GM19452 (cell line): ENCODE measurements around the gene C12orf75.
"Not testable (repeated sequence)": the region's sequence is repeated elsewhere in the genome, so short reads cannot be mapped to it uniquely, and the experiment has no call there.

ENCODE experiments used
- ATAC-seq: cut with Tn5 transposase; IDR thresholded peaks from one replicate; pipeline ENCODE4 v1.9.1; 2021; ENCODE audit not compliant: unreplicated experiment

Gene C12orf75

GRCh38 chr12:105368047-105368646, 37.7 kb downstream of the C12orf75 start:
- no peak for ATAC-seq

DNA sequence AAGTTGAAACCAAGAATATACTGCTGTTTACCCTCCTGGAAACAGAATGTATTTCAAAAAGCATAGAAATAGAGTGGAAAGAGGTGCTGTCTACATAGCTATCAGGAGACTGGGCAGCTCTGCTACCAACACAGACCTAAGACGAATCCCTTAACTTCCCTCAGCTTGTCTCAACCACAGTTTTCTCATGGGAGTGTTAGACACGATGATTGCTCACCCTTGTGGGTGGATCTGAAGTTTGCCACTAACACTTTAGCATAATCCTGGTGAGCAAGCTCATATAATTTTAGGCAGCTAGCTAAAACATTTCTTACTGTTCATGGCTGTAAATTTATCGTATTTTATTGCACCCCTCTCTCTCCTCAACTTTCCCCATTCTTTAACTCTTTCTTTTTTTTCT, 38.5 kb downstream of the C12orf75 start:
- no peak for ATAC-seq

DNA sequence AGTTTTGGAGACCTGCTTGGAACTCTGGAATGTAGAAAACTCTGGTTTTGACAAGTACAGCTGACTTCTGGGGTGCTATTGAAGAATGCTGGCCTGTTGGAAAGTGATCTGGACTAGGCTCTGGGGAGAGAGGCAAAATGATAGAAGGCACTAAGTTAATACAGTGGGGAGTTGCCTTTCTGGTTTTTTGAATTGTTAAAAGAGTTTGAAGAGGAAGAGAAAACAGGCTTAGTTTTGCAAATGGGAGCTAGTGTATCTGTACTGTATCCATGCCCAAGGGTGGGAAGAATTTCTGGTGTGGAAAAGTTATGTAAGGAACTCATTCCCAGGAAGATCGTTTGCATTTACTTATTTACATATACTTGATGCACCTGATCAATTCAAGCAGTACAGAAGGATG, 43.8 kb downstream of the C12orf75 start:
- no peak for ATAC-seq

GRCh38 chr12:105377077-105377476, 46.6 kb downstream of the C12orf75 start:
- ATAC-seq = no peak

- no peak for ATAC-seq
Measured at GRCh38 chr12:105378911-105379310, 48.4 kb downstream of the C12orf75 start.

DNA sequence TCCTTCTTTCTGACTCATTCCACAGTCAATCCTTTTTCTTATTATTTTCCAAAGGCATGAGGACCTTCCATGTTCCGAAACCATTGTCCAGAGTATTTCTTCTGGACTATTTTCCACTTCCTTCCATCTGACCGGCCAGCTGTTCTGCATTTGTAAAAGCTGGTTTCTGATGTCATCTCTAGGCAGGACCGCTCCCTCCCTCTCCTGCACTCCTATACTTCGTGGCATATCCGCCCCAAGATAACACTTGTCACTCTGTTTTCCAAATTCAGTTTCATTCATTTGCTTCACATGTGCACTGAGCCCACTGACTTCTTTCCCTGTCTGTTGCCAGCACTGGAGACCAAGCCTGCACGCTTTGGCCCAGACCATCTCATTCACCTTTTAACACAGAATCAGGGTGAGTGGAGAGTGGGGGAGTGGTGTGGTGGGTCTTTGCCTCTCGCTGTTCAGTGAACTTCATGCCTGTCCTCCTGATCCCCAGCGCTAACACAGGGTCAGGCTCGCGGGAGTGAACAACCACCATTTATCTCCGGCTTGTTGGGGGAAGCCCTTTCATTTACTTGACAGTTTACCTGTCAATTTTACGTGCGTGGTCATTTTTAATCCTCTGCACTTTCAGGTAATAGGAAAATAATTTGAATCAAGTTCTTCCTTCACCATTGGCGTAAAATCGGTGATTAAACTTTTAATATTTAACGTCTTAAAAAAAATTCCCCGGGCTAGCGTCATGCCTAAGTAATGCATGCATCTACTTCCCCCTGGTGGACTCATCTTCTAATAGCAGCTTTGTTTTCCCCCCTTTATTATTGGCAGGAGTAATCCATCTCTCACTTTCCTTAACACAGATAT, 52.5 kb downstream of the C12orf75 start:
- ATAC-seq = no peak

GRCh38 chr12:105384220-105384619, 53.7 kb downstream of the C12orf75 start:
- no peak for ATAC-seq

DNA sequence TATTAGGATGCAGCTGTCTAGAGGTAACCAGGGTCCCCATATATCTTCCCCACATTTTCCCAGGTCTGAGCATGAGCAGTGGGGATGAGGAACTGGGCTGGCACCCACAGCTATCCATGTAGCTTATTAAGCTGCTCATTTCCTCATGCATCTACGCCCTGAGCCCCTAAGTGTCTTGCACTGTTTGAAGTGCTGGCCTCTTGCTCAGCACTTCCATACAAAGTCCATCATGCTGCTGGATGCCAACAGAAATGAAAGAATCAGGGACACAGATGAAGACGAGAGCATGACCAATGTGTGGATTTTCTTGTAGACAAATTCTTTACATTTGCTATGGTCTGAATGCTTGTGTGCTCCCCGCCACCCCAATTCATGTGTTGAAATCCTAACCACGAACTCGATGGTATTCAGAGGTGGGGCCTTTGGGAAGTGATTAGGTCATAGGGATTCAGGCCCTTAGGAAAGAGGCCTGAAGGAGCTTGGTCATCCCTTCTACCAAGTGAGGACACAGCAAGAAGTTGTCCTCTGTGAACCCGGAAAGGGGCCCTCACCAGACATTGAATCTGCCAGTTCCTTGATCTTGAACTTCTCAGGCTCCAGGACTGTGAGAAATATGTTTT, 54.5 kb downstream of the C12orf75 start:
- no peak for ATAC-seq

- ATAC-seq = no peak
Measured at GRCh38 chr12:105386431-105386830, 55.9 kb downstream of the C12orf75 start.

- no peak for ATAC-seq
Measured at GRCh38 chr12:105391231-105391630, 60.7 kb downstream of the C12orf75 start.

- ATAC-seq = no peak
Measured at GRCh38 chr12:105393587-105393986, 63.1 kb downstream of the C12orf75 start.

DNA sequence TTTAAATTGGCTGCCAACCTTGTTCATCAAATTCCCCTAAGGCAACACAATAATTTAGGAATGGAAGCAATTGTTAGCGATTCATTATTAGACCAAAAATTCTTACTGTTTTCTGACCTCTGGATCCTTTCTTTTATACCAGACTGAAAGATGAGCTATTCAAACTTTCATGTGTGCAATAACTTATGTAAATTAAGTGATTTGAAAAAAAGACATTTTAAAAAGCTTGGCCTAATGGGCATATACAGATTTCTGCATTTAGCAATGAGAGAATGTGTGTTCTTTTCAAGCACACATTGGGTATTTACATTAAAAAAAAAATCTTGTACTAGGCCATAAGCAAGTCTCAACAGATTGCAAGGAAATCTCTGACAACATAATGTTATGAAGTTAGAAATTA, 65.5 kb downstream of the C12orf75 start:
- no peak for ATAC-seq

- no peak for ATAC-seq
Measured at GRCh38 chr12:105396983-105397382, 66.5 kb downstream of the C12orf75 start.

DNA sequence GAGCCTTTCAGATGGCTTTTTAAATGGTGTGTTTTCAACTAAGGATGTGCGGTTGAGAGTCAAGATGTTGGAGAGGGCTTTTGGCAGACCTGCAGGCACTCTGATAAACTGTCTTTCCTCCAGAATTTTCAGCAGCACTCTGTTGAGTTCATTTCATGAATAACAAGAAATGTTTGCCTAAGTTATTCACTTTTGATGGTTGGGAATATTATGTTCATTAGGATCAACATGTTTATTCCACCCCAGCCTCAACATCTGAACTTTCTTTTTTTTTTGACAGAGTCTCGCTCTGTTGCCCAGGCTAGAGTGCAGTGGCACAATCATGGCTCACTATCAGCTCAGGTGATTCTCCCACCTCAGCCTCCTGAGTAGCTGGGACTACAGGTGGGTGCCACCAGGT, 68.4 kb downstream of the C12orf75 start:
- ATAC-seq = no peak

- ATAC-seq = no peak
Measured at GRCh38 chr12:105399428-105400081, 69.1 kb downstream of the C12orf75 start.

DNA sequence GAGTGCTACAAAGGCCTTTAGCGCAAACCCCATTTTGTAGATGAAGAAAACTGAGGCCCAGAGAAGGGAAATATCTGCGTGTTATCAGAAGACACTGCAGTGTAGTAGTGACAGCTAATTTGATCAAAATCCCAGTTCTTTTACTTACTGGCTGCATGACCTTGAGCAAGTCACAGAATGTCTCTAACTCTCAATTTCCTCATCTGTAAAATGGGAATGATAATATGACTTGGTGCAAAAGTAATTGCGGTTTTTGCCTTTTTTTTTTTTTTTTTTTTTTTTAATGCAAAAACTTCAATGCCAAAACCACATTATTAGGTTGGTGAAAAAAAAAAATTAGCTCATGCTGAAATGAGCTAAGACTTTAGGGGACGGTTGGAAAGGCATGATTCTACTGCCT, 69.7 kb downstream of the C12orf75 start:
- no peak for ATAC-seq

DNA sequence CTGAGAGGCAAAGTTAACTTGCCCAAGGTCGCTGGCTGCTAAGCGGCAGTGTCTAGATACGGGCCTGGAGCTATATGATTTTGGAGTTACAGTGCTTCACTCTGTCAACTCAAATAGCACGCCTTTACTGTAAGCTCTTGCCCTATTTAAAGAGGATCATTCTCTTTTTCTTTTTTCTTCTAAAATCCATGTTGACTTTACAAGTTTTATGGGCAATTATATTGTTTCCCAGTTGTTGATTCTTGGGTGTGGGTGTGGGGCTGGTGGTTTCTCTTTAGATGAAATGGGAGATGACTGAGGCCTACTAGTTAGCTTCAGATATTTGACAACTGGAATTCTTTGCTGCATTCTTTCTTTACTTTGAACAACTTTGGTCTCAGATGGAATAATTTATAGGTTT, 70.7 kb downstream of the C12orf75 start:
- no peak for ATAC-seq

GRCh38 chr12:105402366-105402765, 71.9 kb downstream of the C12orf75 start:
- no peak for ATAC-seq

GRCh38 chr12:105403095-105403494, 72.6 kb downstream of the C12orf75 start:
- ATAC-seq = no peak

DNA sequence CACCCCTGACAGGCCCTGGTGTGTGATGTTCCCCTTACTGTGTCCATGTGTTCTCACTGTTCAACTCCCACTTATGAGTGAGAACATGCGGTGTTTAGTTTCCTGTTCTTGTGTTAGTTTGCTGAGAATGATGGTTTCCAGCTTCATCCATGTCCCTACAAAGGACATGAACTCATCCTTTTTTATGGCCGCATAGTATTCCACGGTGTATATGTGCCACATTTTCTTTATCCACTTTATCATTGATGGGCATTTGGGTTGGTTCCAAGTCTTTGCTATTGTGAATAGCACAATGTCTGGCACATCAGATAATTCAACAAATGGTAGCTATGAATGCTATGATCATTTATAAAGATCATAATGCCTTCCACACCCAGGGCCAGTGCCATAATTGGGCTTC, 73.6 kb downstream of the C12orf75 start:
- ATAC-seq = not testable (repeated sequence)

- no peak for ATAC-seq
Measured at GRCh38 chr12:105406497-105406896, 76.0 kb downstream of the C12orf75 start.

DNA sequence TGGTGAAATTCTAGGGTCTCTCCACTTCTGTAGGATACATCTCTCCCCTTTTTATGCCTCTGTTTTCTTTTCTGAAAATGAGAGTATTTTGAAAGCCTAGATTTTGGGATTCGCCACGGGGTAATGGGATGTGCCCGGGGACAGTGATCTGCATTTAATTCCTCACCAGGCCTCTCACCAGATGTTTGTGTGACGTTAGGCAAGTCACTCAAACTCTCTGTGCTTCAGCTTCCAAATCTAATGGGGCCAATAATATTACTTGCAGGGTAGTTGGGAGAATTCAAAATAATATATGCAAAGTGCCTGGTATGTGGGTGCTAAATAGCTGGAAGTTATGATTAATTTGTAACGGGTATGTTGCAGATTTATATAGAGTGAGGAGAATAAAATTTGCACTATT, 78.8 kb downstream of the C12orf75 start:
- no peak for ATAC-seq
